Stimulated activated CD4-positive, alpha-beta T cell treated with anti-CD3 and anti-CD28 coated beads, TNF-alpha, amount 100 ng/mL, for 24 hours (primary cell): Measurements from ENCODE around the gene TLCD4.

Source experiments
- DNase-seq, 3 experiments: peaks; one replicate each; pipeline ENCODE4 v3.0.0-alpha.2; 2020; ENCODE audit warnings: low read depth in 3 of 3

TLCD4 gene

DNA sequence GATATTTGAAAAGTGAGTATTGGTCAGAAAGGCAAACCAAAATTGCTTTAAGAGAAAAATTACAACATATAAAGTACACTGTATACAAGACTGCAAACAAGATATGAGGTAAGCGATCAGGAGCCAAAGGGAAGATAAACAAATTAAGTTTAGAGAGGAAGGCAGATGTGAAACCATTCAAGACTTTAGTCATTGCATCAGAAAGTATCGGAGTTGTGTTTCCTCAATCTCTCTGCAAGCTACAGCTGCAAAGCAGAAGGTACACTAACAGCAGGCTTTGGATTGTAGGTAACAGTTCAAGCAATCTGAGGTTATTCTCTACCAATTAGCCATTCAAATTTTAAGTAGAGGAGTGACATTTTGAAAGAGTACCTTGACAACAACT lies 21.3 kb upstream of the TLCD4 start:
- DNase-seq, result no peak

DNA sequence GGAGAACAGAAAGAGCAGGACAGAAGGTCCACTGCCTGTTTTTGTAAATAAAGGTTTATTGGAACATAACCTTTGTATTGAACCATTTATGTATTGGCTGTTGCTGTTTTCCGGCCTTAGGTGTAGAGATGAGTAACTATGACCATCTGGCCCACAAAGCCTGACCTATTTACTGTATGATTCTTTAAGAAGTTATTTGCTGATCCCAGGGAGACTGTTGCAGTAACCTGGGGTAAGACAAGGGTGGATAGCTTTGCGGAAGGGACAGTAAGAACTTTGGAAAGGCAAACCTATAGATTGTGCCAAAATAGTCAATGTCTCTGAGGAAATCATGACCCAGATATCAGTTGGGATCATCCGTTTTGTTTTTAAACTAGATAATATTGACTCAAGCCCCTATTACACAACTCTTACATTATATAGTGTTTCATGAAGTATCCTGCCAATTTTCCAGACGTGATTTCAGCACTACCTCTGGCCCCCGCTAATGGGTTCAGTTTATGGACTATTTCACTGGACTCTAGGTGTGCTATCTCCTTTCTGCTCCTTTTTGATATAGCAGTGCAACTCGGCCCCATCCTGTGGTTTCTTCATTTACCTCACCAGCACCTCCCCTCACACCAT lies 20.8 kb upstream of the TLCD4 start:
- DNase-seq, result no peak

DNA sequence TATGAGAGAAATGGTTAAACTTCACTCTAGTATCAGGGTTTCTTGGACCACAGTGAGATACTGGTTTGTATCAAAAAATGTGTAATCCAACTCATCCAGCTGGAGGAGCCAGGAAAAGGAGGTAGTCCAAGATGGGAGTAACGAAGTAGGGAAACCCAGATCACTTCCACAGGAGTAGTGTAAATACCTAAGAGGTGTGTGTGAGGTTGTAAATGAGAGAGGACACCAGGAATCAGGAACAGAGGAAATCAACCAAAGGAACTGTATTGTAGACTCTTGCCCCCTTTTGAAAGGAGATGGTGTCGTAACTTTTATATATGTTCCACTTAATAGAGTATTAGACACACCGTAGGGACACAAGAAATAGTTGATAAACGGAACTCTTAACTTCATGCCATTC lies 19.7 kb upstream of the TLCD4 start:
- no peak for DNase-seq

DNA sequence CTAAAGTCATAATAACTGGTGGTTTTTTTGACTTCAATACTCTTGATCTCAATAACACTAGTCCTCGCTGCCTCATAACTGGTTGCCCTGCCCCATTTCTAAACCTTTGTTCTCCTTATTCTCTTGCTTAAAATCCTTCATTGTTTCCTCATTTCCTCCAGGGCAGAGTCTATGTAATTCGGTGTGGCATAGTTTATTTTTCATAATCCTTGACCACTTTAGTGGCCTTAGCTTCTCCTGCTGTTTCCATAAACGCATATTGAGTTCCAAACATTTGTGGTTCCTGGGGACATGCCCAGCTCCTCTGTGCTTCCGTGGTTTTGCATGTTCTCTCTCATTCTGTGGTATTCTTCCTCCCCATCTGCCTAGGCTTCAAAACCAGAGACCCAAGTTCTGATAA lies 19.0 kb upstream of the TLCD4 start:
- no peak for DNase-seq

DNA sequence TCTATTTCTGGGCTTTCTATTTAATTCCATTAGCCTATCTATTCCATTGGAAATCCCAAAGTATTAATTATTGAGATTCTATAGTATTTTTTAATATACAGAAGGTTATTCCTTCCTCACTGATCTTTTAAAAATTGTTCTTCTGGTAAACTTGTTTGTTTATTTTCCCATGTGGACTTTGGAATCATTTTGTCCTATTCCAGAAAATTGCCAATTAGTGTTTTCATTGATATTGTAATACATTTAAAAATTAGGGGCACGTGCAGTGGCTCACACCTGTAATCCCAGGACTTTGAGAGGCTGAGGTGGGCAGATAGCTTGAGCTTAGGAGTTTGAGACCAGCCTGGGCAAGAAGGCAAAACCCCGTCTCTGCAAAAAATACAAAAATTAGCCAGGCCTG lies 8.4 kb upstream of the TLCD4 start:
- DNase-seq, result no peak

DNA sequence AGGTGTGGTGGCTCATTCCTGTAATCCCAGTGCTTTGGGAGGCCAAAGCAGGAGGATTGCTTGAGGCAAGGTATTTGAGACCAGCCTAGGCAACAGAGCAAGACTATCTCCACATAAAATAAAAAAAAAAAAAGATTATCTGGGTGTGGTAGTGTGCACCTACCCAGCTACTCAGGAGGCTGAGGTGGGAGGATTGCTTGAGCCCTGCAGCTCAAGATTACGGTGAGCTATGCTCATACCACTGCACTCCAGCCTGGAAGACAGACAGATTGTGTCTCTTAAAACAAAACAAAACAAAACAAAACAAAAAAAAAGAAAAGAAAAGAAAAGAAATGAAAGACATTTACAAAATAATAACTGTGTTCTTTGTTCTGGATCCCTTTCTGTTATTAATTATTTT lies 6.1 kb upstream of the TLCD4 start:
- no peak for DNase-seq

DNA sequence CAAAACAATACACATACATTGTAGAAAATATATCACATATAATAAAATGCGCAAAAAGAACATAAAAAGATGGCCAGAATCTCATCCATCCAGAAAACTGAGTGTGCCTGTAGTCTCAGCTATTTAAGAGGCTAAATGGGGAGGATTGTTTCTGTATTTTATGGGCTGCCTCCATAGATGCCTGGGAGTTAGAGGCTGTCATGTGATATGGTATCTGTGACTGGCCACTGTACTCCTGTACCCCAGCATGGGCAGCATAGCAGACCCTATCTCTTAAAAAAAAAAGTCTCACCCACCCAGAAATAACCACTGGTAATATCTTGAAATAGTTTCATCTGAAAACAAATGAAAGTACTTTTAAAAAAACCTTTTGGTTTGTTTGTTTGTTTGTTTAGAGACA lies 3.5 kb upstream of the TLCD4 start:
- no peak for DNase-seq

DNA sequence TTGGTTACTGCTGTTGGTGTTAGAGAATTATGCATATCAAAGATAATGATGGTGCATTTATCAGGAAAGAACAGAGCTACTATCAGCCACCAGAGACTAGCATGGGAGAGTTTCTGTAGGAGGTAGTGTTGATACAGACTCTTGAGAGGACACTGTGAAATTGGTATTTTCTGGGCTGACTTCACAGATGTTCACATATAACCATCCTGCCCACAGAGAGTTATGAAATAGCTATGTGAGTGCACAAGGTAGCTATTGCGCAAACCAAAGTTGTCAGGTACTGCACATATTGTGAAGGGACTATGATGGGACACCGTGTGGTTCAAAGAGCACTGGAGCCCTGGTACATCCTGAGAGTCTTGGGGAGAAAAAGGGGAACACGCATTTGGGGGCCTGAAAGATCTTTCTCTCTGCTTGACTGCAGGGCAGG lies 1.4 kb upstream of the TLCD4 start:
- no peak for DNase-seq

DNA sequence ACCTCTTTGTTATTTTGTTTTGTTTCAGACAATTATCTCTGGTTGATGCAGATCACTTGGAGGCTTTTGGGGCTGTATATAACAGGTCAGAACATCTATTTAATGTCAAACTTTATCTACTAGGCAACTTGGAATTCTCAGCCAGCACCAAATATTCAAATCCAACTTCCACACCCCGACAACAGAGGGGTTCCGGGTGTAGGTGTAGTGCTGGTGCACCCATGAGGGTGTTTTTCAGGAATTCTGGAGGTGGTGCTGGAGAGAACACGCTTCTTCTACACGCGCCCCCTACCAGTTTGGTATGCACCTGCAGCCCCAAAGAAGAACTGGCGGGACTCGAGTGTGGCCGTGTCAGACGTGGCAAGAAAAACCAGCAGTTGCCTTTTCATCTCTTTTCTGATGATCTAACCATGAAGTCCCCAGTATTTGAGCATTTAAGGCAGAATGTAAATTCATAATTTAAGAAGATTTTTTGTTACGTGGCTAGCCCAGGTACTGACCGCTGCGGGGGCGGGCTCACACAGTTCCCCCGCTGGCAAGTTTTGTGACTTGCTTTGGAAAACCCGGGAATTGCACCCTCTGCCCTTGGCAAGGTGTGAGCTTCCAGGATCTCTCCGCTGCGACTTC lies 462 bp upstream of the TLCD4 start:
- peak in 2 of 3 experiments; percentile 21 to 46 for DNase-seq

DNA sequence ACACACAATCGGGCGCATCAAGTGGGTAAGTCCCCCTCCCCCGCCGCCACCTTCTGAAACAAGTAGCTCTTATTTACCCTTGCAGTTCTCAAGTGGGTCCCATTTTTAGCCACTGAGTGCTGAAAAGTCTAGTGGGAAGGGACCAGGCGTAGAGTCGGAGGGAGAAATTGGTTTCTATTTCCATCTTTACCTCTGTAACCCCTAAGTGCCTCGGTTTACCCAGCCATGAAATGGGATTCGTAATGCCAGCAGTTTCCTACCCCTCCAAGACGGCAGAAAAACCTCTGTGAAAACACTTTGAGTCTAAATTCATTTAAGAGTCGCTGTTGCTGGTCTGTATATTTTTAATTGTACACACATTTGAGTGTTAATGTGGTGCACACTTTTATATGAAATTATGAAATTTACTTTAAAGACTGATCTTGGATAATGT lies 928 bp downstream of the TLCD4 start:
- DNase-seq, result no peak

DNA sequence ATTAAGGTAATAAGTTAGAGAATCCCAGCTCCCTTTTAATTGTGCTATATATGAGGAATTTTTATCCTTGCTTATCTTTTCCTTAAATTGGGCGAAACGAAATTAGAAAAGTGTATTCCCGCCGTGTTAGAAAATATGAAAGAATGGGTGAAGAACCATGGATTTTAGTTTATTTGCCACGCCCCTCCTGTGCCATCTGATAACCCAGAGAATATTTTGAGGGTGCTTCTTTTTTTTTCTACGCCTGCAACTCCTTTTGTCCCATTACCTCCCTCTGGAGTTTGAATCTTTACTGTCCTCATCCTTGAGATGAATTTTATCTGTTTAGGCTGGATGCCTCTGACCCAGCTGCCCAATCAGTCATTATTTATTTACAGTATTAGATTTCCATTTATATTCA lies 1.6 kb downstream of the TLCD4 start:
- no peak for DNase-seq

DNA sequence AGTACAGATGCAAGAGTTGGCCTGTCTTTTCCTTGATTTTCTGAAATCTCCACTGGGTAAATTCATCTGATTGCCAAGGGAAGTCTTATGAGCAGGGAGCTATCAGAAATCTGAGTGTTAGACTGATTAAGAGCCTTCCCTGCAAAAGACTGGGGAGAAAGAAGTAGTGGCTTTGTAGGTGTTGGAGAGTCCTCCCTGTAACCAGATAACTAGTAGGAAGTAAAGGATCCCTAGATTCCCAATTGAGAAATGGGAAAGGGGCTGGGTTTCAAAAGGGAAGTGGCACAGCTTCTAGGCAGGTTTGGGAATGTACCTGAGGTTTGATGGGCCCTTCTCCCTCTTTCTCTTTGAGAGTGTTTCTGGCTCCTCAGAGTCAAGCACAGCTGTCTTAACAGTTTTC lies 2.1 kb downstream of the TLCD4 start:
- DNase-seq, result no peak

DNA sequence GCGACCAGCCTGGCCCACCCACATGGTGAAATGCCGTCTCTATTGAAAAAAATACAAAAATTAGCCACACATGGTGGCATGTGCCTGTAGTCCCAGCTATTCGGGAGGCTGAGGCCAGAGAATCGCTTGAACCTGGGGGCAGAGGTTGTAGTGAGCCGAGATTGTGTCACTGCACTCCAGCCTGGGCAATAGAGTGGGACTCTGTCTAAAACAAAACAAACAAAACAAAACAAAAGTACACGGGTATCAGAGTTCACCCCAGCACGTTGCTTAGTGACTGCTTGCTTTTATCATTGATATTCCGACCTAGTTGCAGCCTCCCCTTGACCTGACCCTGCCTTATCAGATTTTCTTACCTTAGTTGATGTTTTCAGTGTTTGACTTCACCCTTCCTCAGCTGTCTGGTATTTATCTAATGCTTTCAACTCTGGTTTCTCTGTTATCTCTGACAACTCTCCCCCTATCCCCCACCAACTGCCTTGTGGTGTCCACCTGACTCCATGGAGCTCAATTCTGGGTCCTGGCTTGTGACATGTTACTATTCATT lies 5.1 kb downstream of the TLCD4 start:
- no peak for DNase-seq

DNA sequence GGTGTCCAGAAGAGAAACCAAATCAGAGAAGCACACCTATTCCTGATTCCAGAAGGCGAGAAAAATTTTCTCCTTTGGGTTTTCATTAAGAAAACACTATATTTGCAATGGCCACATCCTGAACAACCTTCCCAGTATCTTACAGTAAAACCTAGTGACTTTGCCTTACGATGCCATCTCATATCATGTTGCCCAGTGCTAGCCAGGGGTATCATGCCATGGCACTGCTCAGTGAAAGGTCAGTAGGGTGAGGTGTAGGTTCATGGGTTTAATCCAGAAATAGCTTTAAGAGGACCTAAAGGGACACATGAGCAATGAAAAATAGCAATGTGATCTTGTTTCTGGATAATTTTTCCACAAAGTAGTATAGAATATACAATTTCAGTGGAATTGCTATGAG lies 7.2 kb downstream of the TLCD4 start:
- no peak for DNase-seq

DNA sequence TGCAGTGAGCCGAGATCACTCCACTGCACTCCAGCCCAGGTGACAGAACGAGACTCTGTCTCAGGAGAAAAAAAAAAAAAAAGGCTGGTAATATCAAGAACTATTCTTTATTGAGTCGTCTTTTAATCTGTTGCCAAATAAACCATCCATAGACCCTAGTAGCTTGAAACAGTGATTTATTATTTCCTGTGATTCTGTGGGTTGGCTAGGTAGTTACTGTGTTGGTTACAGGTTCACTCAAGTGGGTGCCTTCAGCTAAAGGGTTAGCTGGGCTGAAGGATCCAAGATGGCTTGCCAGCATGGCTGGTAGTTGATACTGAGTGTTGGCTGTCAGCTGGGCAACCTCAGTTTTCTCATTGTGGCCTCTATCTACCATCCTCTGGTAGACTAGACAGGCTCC lies 9.2 kb downstream of the TLCD4 start:
- no peak for DNase-seq

DNA sequence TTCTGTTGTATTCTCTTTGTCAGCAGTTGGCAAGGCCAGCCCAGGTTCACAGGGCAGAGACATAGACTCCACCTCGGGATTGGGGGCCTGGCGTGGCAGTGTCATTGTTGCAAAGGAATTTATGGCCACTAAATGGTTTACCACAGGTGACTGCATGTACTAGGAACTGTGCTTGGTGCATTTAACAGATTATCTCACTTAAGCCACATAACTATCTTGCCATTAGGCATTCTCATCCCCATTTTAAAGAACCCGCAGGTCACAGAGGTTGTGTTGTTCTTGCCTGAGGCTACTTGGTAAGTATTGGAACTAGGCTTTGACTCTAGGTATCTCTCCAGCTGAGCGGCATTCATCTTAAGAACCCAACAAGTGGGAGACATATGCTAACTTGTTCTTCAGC lies 9.7 kb downstream of the TLCD4 start:
- DNase-seq, result no peak

DNA sequence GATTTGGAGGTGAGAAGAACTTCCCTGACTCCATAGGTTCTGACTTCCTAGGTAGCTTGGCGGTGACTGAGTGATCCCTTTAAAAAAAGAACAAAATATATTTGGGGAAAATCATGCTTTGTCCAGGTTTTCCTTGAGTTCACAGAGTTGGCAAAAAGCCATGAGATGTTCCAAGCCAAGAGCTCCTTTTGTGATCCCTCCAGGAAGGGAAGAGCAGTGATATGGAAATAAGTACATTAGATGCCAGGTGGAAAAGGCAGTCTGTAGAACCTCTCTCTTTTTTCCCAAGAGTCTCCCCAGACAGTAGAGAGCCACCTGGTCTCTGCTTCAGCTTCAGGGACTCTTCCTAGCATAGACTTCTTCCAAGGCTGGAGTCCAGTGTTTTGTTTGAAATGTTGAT lies 10.2 kb downstream of the TLCD4 start:
- DNase-seq, result no peak

DNA sequence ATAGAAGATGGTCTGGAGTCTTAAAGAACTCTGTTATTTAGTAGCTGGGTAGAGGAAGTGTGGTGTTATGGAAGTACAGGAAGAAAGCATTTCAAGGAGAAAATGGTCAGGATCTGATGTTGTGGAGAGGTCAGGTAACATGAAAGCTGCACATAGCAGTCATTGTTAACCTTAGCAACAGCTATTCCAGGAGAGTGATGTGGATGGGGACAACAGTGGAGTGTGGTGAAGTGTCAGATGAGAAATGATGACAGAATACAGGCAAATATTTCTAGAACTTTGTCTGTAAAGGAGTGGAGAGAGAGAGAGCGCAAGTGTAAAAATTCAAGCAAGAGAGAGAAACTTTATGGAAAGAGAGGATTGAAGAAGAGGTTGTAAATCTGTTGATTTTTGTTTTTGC lies 15.6 kb downstream of the TLCD4 start:
- no peak for DNase-seq

DNA sequence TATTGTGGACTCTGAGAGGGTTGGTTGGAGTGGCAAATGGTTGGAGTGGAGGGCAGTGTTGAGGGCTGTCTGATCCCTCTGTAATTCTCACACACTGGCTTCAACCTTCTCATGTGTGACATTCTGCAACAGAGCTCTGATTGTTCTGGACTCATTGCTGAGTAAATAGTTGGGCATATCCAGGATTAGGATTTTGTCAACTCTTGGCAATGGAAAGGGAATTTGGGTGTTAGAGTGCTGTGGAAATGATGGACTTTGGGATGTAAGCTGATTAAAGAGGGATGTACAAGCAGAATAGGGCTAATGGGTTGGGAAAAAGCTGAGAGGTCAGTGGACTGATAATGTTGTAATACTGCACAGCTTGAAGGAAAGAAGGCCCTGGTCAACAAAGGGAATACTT lies 16.5 kb downstream of the TLCD4 start:
- DNase-seq, result no peak

DNA sequence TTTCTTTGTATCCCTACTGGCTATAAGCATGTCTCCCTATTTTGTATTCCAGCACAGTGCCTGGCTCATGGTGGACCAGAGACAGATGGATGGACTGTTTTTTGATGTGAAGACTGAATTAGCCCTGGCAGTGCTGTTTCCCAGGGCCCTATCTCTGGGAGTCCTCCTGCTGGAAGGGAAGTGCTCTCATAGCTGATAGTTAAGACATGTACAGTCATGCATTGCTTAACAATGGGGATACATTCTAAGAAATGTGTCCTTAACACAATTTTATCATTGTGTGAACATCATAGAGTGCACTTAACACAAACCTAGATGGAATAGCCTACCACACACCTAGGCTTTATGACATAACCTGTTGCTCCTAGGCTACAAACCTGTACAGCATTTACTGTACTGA lies 21.1 kb downstream of the TLCD4 start:
- DNase-seq, result no peak

DNA sequence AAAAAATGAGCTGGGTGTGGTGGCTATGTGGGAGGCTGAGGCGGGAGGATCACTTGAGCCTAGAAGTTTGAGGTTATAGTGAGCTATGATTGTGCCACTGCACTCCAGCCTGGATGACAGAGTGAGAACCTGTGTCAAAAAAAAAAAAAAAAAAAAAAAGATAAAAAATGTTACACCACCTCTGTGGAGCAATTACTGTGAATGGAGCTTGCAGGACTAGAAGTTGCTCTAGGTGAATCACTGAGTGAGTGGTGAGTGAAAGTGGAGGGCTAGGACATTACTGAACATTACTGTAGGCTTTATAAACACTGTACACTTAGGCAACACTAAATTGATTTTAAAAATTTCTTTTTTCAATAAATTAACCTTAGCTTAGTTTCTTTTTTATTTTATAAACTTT lies 21.9 kb downstream of the TLCD4 start:
- DNase-seq, result no peak

DNA sequence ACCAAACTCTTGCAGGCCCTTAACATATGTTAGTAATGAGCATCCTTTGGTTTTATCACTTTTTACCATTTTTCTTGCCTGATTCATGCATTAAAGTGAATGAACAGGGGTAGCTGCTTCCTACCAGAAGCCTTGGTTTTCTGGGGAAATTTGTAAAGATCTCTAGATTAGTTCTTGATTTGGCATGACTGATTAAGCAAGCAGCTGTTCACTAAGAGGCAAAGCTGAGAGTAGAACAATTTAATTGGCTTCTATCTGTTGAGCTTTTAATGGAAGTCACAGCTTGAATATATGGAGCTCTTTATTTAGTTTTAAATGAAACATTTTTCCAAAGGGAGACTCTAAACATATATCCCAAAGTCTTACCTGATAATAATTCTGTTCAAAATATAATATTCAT lies 23.6 kb downstream of the TLCD4 start:
- DNase-seq, result no peak

DNA sequence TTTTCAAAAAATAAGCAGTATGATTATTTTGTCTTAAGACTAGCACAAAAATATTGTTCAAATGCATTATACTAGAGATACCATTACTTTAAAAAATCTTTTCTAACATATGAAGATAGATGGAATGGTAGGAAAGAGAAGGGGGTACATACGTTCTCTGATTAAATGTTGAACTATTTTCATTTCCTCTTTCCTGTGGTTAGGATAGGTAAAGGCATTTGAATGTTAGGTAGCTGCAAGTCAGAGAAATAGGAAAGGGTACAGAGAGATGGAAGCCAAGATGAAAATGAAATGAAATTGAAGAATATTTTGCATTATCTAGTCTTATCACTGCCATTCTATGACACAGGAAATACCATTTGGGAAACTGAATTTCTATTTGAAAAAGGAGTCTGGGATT lies 28.3 kb downstream of the TLCD4 start:
- DNase-seq, result no peak

DNA sequence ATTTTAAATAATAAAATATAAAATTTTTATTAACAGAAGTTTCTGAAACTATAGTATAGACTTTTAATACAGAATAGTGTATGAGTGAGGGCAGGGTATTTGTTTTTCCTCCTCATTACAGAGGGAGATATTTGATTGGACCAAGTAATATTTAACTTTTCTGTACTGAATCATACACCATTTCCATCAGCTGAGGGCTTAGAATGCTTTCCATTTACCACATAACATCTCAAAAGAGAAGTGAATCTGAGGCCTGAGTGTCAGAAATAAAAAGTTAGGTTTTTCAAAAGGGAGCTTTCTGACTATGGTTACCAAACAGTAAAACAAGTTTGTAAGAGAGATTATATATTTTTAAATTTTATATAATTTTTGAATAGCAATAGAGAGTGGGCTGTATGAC lies 29.5 kb downstream of the TLCD4 start:
- no peak for DNase-seq
